CD8-positive, alpha-beta memory T cell (primary cell): ENCODE measurements around the gene SLC40A1. TPM values are rescaled to one million over a fixed set of nuclear protein-coding genes. Genes with fewer than 3 reads are reported as not detected.
A peak's percentile ranks its signal among the peaks of the same experiment; 100 is the strongest.

Experiments
- CTCF ChIA-PET: fragments of 350-600 bp; sonication (Branson Sonifier 250); formaldehyde crosslinking; loops from one replicate; lab custom pipeline; 2021; ENCODE audit warnings: antibody characterized with exemption; lab: Charles Lee
- POLR2A ChIA-PET: fragments of 350-600 bp; sonication (Branson Sonifier 250); formaldehyde crosslinking; loops from one replicate; lab custom pipeline; 2021; ENCODE audit warnings: antibody characterized with exemption; lab: Charles Lee
- DNase-seq, 5 donors: peaks; one replicate each; pipeline versions ENCODE4 v3.0.0 to v3.0.0-alpha.2; 2020 to 2022; ENCODE audit warnings: mixed read lengths in 1 of 5
- H3K27ac ChIP-seq: one replicate; pipeline ENCODE4 v1.7.0; 2013; ENCODE audit warnings: low read depth, mild to moderate bottlenecking, low read length, moderate library complexity
- H3K27me3 ChIP-seq: 2 replicates; pipeline ENCODE4 v1.7.0; 2013; ENCODE audit warnings: low read length, mild to moderate bottlenecking; ENCODE audit not compliant: insufficient read depth, poor library complexity, severe bottlenecking
- H3K36me3 ChIP-seq: 2 replicates; pipeline ENCODE4 v1.7.0; 2013; ENCODE audit warnings: mild to moderate bottlenecking, low read length, moderate library complexity; ENCODE audit not compliant: insufficient read depth
- H3K4me1 ChIP-seq: 2 replicates; pipeline ENCODE4 v1.7.0; 2013; ENCODE audit warnings: mild to moderate bottlenecking, low read length, moderate library complexity; ENCODE audit not compliant: insufficient read depth
- H3K4me3 ChIP-seq: 2 replicates; pipeline ENCODE4 v1.7.0; 2013; ENCODE audit warnings: mild to moderate bottlenecking, low read length
- H3K9me3 ChIP-seq: 2 replicates; pipeline ENCODE4 v1.7.0; 2013; ENCODE audit warnings: mild to moderate bottlenecking, low read length
- H3K27ac Mint-ChIP-seq, 8 donors: one replicate each; pipeline ENCODE4 v1.8.0; 2020 to 2021; ENCODE audit warnings: mixed read lengths in 8 of 8, mild to moderate bottlenecking in 6 of 8, inconsistent platforms in 3 of 8, moderate library complexity in 3 of 8
- H3K27me3 Mint-ChIP-seq, 2 donors: one replicate each; pipeline ENCODE4 v1.8.0; 2020 to 2021; ENCODE audit warnings: mixed read lengths in 2 of 2, mild to moderate bottlenecking in 1 of 2, moderate library complexity in 1 of 2
- H3K36me3 Mint-ChIP-seq, 3 donors: one replicate each; pipeline ENCODE4 v1.8.0; 2020 to 2021; ENCODE audit warnings: mixed read lengths in 3 of 3, inconsistent platforms in 1 of 3, mild to moderate bottlenecking in 1 of 3
- H3K4me1 Mint-ChIP-seq, 3 donors: one replicate each; pipeline ENCODE4 v1.8.0; 2020 to 2021; ENCODE audit warnings: mixed read lengths in 3 of 3, inconsistent platforms in 1 of 3, mild to moderate bottlenecking in 1 of 3
- H3K4me3 Mint-ChIP-seq, 7 donors: one replicate each; pipeline ENCODE4 v1.8.0; 2020 to 2021; ENCODE audit warnings: mixed read lengths in 7 of 7, mild to moderate bottlenecking in 6 of 7, moderate library complexity in 4 of 7, inconsistent platforms in 2 of 7
- H3K9me3 Mint-ChIP-seq, 5 donors: one replicate each; pipeline ENCODE4 v1.8.0; 2020 to 2022; ENCODE audit warnings: mixed read lengths in 5 of 5, mild to moderate bottlenecking in 3 of 5, moderate library complexity in 2 of 5, inconsistent platforms in 1 of 5
- polyA plus RNA-seq: library from polyadenylated mRNA; unstranded; fragments of 300-500 nt; fragmentation: Illumina TruSeq; gene quantifications from one replicate; pipeline ENCODE4 v1.2.3, GENCODE V29; 2021
- total RNA-seq, 2 experiments: library from RNA; stranded (reverse); gene quantifications; one replicate each; pipeline ENCODE4 v1.2.3, GENCODE V29; 2021

Gene SLC40A1
- total and polyA plus RNA-seq, 3 experiments from 2014 or later: 1.9 to 13.7 (median 2.7) TPM

DNA sequence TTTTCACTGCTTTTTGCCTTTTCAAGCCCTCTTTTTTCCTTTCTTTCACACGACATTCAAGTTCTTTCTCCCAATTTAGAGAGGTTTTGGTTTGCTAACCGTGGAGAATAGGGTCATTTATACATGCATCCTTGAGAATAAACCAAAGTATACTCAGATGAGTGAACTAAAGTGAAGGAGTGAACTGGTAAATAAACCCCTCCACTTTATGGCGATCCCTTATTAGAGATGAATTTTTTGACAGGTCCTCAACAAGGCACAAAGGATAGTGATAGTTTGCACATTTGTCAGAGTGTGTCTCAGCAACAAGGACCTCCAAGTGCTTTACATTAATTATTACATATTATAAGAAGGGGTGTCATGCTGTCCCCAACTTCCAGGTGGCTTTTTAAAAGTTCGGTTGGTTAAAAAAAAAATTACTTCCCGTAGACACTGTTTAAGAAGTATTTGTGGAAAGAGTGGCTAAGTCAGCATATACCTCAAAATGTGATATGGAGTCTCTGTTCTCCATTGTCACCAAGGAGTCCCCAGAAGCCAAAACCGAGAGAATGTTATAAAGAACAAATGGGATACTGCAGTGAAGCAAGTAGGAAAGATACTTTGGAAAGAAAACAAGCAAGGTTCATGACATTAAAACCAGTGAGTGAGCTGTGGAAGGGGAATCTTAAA lies 1.7 kb upstream of the SLC40A1 start:
- no peaks in the 10 kb centered on the region for H3K9me3 Mint-ChIP-seq
- no peaks in the 10 kb centered on the region for H3K36me3 Mint-ChIP-seq
- POLR2A ChIA-PET: no interaction called here
- H3K4me1 Mint-ChIP-seq: peaks cover 15 to 35% (median 29%) of the 10 kb centered on the region in 3 donors
- H3K4me1 ChIP-seq: no peaks in the 10 kb centered on the region
- H3K4me3 ChIP-seq: no peak overlapping the region
- H3K27ac Mint-ChIP-seq: no peak overlapping the region
- no peaks in the 10 kb centered on the region for H3K9me3 ChIP-seq
- CTCF ChIA-PET: no interaction called here
- no peaks in the 10 kb centered on the region for H3K36me3 ChIP-seq
- peak overlapping the region; percentile 62 for H3K27ac ChIP-seq
- peaks cover 21 to 40% of the 10 kb centered on the region in 2 donors for H3K27me3 Mint-ChIP-seq
- no peaks in the 10 kb centered on the region for H3K27me3 ChIP-seq
- DNase-seq: no peak
- peak overlapping the region; percentile 17 to 85 (median 79) for H3K4me3 Mint-ChIP-seq

DNA sequence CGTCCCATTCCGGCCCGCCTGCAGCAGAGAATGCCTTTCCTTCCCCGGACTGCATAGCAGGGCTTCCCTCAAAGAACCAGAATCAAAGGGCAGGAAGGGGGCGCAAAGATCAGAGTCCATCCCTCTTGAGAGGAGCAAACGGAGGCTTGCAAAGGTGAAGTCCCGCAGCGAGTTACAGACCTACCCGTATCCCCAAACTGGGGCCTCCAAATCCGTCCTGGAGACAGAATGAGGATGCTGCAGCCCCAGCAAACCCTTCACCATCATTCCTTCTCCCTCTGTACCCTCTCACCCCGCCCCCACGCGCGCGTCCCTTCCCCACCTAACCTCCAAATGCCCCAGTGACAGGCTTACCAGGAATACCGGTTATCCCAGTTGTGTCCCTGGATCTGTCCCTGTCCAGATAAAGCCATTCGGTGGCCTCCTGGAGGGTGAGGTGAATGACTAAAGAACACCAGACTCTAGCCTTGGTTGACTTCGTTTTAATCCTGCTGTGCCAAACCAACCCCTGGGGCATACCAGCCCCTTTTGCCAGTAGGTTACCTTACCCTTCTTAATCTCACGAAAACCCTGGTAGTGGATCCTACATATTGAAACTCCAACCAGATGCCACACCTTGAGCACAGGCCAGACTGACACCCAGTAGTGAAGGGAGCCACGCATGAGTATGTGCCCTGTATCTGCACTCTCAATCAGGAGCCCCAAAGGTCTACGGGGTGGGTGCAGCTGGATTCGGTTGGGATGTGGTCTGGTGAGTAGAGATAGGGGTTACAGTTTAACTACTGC lies 961 bp upstream of the SLC40A1 start:
- Histone ChIP-seq H3K27ac (peak overlapping the region; percentile 62), H3K4me3 (peak overlapping the region; percentile 36), H3K4me1 (no peaks in the 10 kb centered on the region), H3K36me3 (no peaks in the 10 kb centered on the region), H3K27me3 (no peaks in the 10 kb centered on the region), H3K9me3 (no peaks in the 10 kb centered on the region)
- Mint-ChIP-seq H3K36me3 (no peaks in the 10 kb centered on the region), H3K27me3 (peaks cover 25 to 44% of the 10 kb centered on the region in 2 donors), H3K4me3 (peak overlapping the region; percentile 68 to 89 (median 83)), H3K4me1 (peaks cover 16 to 40% (median 29%) of the 10 kb centered on the region in 3 donors), H3K27ac (peak overlapping the region in 3 of 8 donors; percentile 12 to 55 (median 43)), H3K9me3 (no peaks in the 10 kb centered on the region)
- ChIA-PET POLR2A (interaction anchor here (1.0 to 1.9 kb wide), 3 partner anchors 11 to 181 kb away, joined by 3 to 11 read pairs (median 4); partner anchors contain the start of gene OSGEPL1), CTCF (interaction anchor here (1.0 to 1.7 kb wide), 2 partner anchors 11 to 79 kb away, joined by 3 to 4 read pairs; no protein-coding TSS in a partner anchor)
- peak in 1 of 5 donors; percentile 30 for DNase-seq

DNA sequence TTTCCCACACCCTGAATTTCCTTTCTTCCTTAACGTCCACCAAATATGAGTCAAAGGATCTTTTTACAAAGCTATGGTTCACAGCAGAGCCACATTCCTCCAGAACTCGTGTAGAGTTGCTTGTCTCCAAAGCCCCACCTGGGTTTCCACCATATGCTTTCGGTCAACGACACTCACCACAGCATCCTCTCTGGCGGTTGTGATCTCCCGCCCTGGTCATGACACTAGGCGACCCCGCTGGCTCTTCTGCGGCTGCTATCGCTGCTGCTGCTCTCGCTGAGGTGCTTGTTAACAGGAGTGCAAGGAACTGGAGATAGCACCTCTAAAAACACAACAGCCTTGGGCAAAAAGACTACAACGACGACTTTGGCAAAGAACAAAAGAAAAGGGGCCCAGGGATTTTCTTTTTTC lies 340 bp downstream of the SLC40A1 start:
- ChIA-PET CTCF (interaction anchor here (0.7 to 1.7 kb wide), 6 partner anchors 12 to 210 kb away, joined by 3 to 6 read pairs (median 3); no protein-coding TSS in a partner anchor), POLR2A (interaction anchor here (1.0 to 1.9 kb wide), 4 partner anchors 78 to 183 kb away, joined by 3 to 11 read pairs (median 4); partner anchors contain the start of gene OSGEPL1)
- no peaks in the 10 kb centered on the region for H3K36me3 ChIP-seq
- H3K27me3 Mint-ChIP-seq: peaks cover 25 to 44% of the 10 kb centered on the region in 2 donors
- peaks cover 4% of the 10 kb centered on the region for H3K4me1 ChIP-seq
- H3K27ac Mint-ChIP-seq: peak overlapping the region in 6 of 8 donors; percentile 31 to 83 (median 72)
- H3K4me3 ChIP-seq: peak overlapping the region; percentile 71
- no peaks in the 10 kb centered on the region for H3K36me3 Mint-ChIP-seq
- H3K27me3 ChIP-seq: no peaks in the 10 kb centered on the region
- no peaks in the 10 kb centered on the region for H3K9me3 ChIP-seq
- H3K27ac ChIP-seq: peak overlapping the region; percentile 52
- H3K9me3 Mint-ChIP-seq: no peaks in the 10 kb centered on the region
- peak in 3 of 5 donors; percentile 18 to 47 (median 45) for DNase-seq
- H3K4me3 Mint-ChIP-seq: peak overlapping the region; percentile 82 to 92 (median 84)
- H3K4me1 Mint-ChIP-seq: peaks cover 16 to 43% (median 32%) of the 10 kb centered on the region in 3 donors

DNA sequence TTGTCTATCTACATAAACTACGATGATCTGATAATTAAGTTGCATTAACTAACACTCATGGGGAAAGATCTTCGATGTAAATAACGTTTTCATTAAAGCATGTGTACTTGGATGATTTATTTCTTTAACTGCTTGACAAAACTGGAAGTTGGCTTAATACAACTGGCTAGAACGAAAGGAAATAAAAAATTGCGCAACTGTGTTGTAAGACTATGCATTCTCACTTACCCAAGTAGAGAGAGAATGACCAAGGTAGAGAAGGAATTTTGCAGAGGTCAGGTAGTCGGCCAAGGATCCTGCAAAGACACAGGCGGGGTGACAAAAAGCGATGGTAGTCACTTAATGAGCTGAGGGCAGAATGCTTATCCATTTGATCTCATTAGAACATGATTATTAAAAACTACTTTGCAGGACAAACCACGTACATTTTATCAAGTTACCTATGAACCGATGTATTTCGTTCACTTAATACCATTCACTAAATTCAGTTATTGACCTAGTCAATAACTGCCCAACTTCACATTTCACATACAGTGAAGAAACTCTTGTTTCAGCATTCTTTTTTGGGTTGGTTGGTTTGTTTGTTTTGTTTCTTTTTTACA lies 900 bp downstream of the SLC40A1 start:
- H3K36me3 ChIP-seq: no peaks in the 10 kb centered on the region
- no peaks in the 10 kb centered on the region for H3K36me3 Mint-ChIP-seq
- H3K27me3 ChIP-seq: no peaks in the 10 kb centered on the region
- H3K4me3 ChIP-seq: peak overlapping the region; percentile 71
- peak overlapping the region; percentile 52 for H3K27ac ChIP-seq
- peaks cover 16 to 43% (median 32%) of the 10 kb centered on the region in 3 donors for H3K4me1 Mint-ChIP-seq
- H3K9me3 ChIP-seq: no peaks in the 10 kb centered on the region
- H3K27ac Mint-ChIP-seq: peak overlapping the region in 4 of 8 donors; percentile 3 to 83 (median 62)
- no peak for DNase-seq
- POLR2A ChIA-PET: interaction anchor here (1.3 to 1.9 kb wide), 2 partner anchors 79 to 140 kb away, joined by 4 to 11 read pairs; no protein-coding TSS in a partner anchor
- peaks cover 25 to 44% of the 10 kb centered on the region in 2 donors for H3K27me3 Mint-ChIP-seq
- CTCF ChIA-PET: interaction anchor here (1.5 to 1.7 kb wide), 2 partner anchors 81 to 91 kb away, joined by 3 to 4 read pairs; no protein-coding TSS in a partner anchor
- peaks cover 4% of the 10 kb centered on the region for H3K4me1 ChIP-seq
- no peaks in the 10 kb centered on the region for H3K9me3 Mint-ChIP-seq
- peak overlapping the region; percentile 82 to 92 (median 84) for H3K4me3 Mint-ChIP-seq

DNA sequence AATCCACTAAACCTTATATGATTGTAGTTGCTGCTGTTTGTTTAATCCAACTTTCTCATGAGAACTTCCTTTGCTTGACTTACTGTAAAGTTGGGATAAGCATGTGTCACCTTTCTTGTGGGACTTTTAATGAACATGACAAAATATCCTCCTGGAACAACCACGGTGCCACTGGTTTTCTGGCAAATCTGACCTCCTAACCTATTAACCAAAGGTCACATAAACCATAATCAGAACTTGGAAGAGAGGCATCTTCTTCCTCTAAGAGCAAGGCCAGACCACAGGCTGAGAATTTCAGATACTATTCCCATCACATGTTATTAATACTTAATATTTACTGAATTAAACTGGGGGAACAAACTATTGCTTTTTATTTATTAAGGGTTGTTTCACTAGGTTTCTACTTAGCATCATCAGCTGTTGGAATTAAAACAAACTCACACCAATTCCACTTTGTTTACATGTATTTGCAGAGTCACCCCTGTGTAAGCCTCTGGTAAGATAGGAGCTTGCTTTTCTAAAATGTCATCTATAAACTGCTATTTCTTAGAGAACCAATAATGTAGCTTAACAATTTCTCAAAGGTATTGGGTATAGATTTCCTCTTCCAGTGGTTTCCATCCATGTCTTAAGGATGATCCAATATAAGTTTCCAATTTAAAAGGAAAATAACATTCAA lies 2.2 kb downstream of the SLC40A1 start:
- H3K4me3 Mint-ChIP-seq: peak overlapping the region in 1 of 7 donors; percentile 11
- H3K4me3 ChIP-seq: no peak overlapping the region
- no peaks in the 10 kb centered on the region for H3K9me3 ChIP-seq
- DNase-seq: no peak
- peaks cover 4% of the 10 kb centered on the region for H3K4me1 ChIP-seq
- peaks cover 27 to 41% of the 10 kb centered on the region in 2 donors for H3K27me3 Mint-ChIP-seq
- H3K27ac ChIP-seq: no peak overlapping the region
- H3K4me1 Mint-ChIP-seq: peaks cover 16 to 43% (median 32%) of the 10 kb centered on the region in 3 donors
- H3K27ac Mint-ChIP-seq: peak overlapping the region in 2 of 8 donors; percentile 2 to 35
- ChIA-PET CTCF (no interaction called here), POLR2A (interaction anchor here (0.6 kb wide), 1 partner anchor 123 kb away, joined by 3 read pairs; no protein-coding TSS in a partner anchor)
- no peaks in the 10 kb centered on the region for H3K27me3 ChIP-seq
- H3K36me3 ChIP-seq: no peaks in the 10 kb centered on the region
- H3K9me3 Mint-ChIP-seq: no peaks in the 10 kb centered on the region
- no peaks in the 10 kb centered on the region for H3K36me3 Mint-ChIP-seq

DNA sequence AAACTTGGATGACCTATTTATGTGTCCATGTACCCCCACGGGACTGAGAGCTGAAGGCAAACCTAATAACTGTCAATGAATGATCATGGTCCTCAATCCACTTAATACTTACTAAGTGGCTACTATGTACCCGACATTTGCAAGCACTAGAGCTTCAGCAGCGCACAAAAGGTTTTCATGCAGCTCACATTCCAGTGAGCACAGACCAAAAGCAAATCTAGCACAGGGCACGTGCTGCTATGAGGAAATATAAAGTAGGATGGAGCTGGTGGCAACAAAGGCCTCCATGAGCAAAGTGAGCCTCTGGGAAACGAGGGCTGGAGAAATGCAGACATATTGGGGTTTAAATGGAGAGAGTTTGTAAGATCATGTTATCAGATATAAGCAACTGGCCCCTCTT lies 3.5 kb downstream of the SLC40A1 start:
- Mint-ChIP-seq H3K27ac (no peak overlapping the region), H3K4me1 (peaks cover 16 to 40% (median 25%) of the 10 kb centered on the region in 3 donors), H3K36me3 (no peaks in the 10 kb centered on the region), H3K27me3 (peaks cover 25 to 31% of the 10 kb centered on the region in 2 donors), H3K9me3 (no peaks in the 10 kb centered on the region), H3K4me3 (peak overlapping the region in 1 of 7 donors; percentile 25)
- no peak for DNase-seq
- ChIA-PET CTCF (interaction anchor here (1.0 kb wide), 1 partner anchor 84 kb away, joined by 5 read pairs; the partner anchor contains the start of gene ASNSD1), POLR2A (interaction anchor here (0.6 kb wide), 1 partner anchor 9 kb away, joined by 3 read pairs; no protein-coding TSS in a partner anchor)
- H3K4me1 ChIP-seq: peaks cover 4% of the 10 kb centered on the region
- no peaks in the 10 kb centered on the region for H3K36me3 ChIP-seq
- no peak overlapping the region for H3K27ac ChIP-seq
- no peaks in the 10 kb centered on the region for H3K27me3 ChIP-seq
- H3K9me3 ChIP-seq: no peaks in the 10 kb centered on the region
- no peak overlapping the region for H3K4me3 ChIP-seq

DNA sequence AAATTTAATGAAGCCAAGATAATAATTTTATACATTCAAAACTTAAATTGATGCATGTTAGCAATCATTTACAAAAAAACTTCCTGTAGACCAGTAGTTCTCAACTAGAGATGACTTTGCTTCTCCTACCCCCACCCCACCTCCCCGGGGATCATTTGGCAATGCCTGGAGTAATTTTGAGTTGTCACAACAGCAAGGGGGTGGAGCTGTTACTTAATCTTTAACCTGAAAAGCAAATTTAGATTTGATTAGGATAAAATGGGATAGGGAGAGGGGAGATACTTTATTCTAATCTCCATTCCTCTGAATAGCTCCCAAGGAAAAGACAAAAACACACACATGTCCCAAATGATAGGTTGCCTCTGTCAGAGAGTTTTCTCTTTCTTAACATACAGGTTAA lies 4.2 kb downstream of the SLC40A1 start:
- CTCF ChIA-PET: interaction anchor here (1.0 kb wide), 1 partner anchor 85 kb away, joined by 5 read pairs; the partner anchor contains the start of gene ASNSD1
- H3K36me3 ChIP-seq: no peaks in the 10 kb centered on the region
- H3K27me3 ChIP-seq: no peaks in the 10 kb centered on the region
- Mint-ChIP-seq H3K27me3 (peaks cover 24 to 25% of the 10 kb centered on the region in 2 donors), H3K4me1 (peaks cover 11 to 33% (median 19%) of the 10 kb centered on the region in 3 donors), H3K36me3 (no peaks in the 10 kb centered on the region), H3K9me3 (no peaks in the 10 kb centered on the region), H3K4me3 (no peak overlapping the region), H3K27ac (no peak overlapping the region)
- no peak for DNase-seq
- POLR2A ChIA-PET: no interaction called here
- H3K4me1 ChIP-seq: peaks cover 4% of the 10 kb centered on the region
- H3K4me3 ChIP-seq: no peak overlapping the region
- no peaks in the 10 kb centered on the region for H3K9me3 ChIP-seq
- no peak overlapping the region for H3K27ac ChIP-seq
